ENCODE measurements around the gene DENND1A.

DENND1A gene

GRCh38 chr9:123550012-123550411 is 379.9 kb downstream of the DENND1A start:
- Histone ChIP-seq H3K4me3 (ENCODE audit: low read length in 2 of 2) (no peak overlapping the region), H3K36me3 (ENCODE audit: control insufficient read depth in 2 of 2, insufficient read depth in 2 of 2, low read length in 2 of 2) (no peaks in the 10 kb centered on the region), H3K27me3 (ENCODE audit: control insufficient read depth in 1 of 2, insufficient read depth in 2 of 2, low read length in 2 of 2) (no peaks in the 10 kb centered on the region), H3K9me3 (ENCODE audit: control insufficient read depth in 2 of 2, low read length in 2 of 2) (no peaks in the 10 kb centered on the region), H3K27ac (ENCODE audit: low read length) (no peak overlapping the region), H3K4me1 (ENCODE audit: control insufficient read depth, insufficient read depth, low read length) (no peaks in the 10 kb centered on the region), H3K9ac (ENCODE audit: low read length in 2 of 2) (no peak overlapping the region)

DNA sequence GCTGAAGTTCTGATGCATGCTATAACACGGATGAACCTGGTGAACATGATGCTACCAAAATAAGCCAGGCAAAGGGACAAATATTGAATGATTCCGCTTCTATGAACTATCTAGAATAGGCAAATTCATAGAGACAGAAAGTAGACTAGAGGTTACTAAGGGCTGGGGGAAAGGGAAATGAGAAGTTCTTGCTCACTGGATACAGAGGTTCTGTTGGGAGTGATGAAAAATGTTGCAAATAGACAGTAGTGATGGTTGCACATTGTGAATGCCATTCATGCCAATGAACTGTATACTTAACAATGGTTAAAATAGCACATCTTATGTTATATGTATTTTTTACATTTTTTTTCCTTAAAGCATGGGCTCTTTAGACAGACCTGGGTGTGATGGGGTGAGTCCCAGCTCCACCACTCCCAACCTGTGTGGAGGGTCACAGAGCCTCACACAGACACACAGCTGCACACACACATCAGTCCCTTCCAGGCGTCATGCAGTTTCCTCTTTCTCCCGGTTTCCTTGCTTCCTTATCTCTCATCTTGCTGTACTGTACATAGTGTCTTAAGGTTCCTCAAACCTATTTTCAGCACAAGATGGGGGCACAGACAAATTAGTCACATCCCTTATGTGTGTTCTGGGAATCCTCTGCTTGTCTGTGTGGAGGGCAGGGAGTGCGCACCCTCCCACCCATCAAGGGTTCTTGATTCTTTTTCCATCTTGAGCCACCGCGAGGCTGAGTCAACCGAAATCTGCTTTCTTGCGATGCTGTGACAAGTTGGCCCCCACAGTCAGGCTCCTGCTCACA is 381.0 kb downstream of the DENND1A start:
- H3K27me3 ChIP-seq (ENCODE audit: control insufficient read depth in 1 of 2, insufficient read depth in 2 of 2, low read length in 2 of 2) = no peaks in the 10 kb centered on the region
- no peak overlapping the region for H3K27ac ChIP-seq (ENCODE audit: low read length)
- H3K4me3 ChIP-seq (ENCODE audit: low read length in 2 of 2) = no peak overlapping the region
- H3K36me3 ChIP-seq (ENCODE audit: control insufficient read depth in 2 of 2, insufficient read depth in 2 of 2, low read length in 2 of 2) = no peaks in the 10 kb centered on the region
- H3K4me1 ChIP-seq (ENCODE audit: control insufficient read depth, insufficient read depth, low read length) = no peaks in the 10 kb centered on the region
- H3K9ac ChIP-seq (ENCODE audit: low read length in 2 of 2) = no peak overlapping the region
- H3K9me3 ChIP-seq (ENCODE audit: control insufficient read depth in 2 of 2, low read length in 2 of 2) = no peaks in the 10 kb centered on the region

- Histone ChIP-seq H3K4me3 (ENCODE audit: low read length in 2 of 2) (no peak overlapping the region), H3K9ac (ENCODE audit: low read length in 2 of 2) (no peak overlapping the region), H3K9me3 (ENCODE audit: control insufficient read depth in 2 of 2, low read length in 2 of 2) (no peaks in the 10 kb centered on the region), H3K4me1 (ENCODE audit: control insufficient read depth, insufficient read depth, low read length) (peaks cover 6% of the 10 kb centered on the region), H3K36me3 (ENCODE audit: control insufficient read depth in 2 of 2, insufficient read depth in 2 of 2, low read length in 2 of 2) (no peaks in the 10 kb centered on the region), H3K27me3 (ENCODE audit: control insufficient read depth in 1 of 2, insufficient read depth in 2 of 2, low read length in 2 of 2) (no peaks in the 10 kb centered on the region), H3K27ac (ENCODE audit: low read length) (no peak overlapping the region)
Observed at GRCh38 chr9:123544007-123544827, 385.7 kb downstream of the DENND1A start.

- Histone ChIP-seq H3K36me3 (ENCODE audit: control insufficient read depth in 2 of 2, insufficient read depth in 2 of 2, low read length in 2 of 2) (no peaks in the 10 kb centered on the region), H3K9ac (ENCODE audit: low read length in 2 of 2) (no peak overlapping the region), H3K27ac (ENCODE audit: low read length) (no peak overlapping the region), H3K27me3 (ENCODE audit: control insufficient read depth in 1 of 2, insufficient read depth in 2 of 2, low read length in 2 of 2) (no peaks in the 10 kb centered on the region), H3K4me3 (ENCODE audit: low read length in 2 of 2) (no peak overlapping the region), H3K4me1 (ENCODE audit: control insufficient read depth, insufficient read depth, low read length) (peaks cover 6% of the 10 kb centered on the region), H3K9me3 (ENCODE audit: control insufficient read depth in 2 of 2, low read length in 2 of 2) (no peaks in the 10 kb centered on the region)
Observed at GRCh38 chr9:123543492-123543891, 386.4 kb downstream of the DENND1A start.

- no peaks in the 10 kb centered on the region for H3K36me3 ChIP-seq (ENCODE audit: control insufficient read depth in 2 of 2, insufficient read depth in 2 of 2, low read length in 2 of 2)
- no peak overlapping the region for H3K9ac ChIP-seq (ENCODE audit: low read length in 2 of 2)
- no peaks in the 10 kb centered on the region for H3K27me3 ChIP-seq (ENCODE audit: control insufficient read depth in 1 of 2, insufficient read depth in 2 of 2, low read length in 2 of 2)
- H3K9me3 ChIP-seq (ENCODE audit: control insufficient read depth in 2 of 2, low read length in 2 of 2) = no peaks in the 10 kb centered on the region
- H3K4me1 ChIP-seq (ENCODE audit: control insufficient read depth, insufficient read depth, low read length) = peaks cover 6% of the 10 kb centered on the region
- H3K27ac ChIP-seq (ENCODE audit: low read length) = no peak overlapping the region
- H3K4me3 ChIP-seq (ENCODE audit: low read length in 2 of 2) = no peak overlapping the region
Observed at GRCh38 chr9:123542435-123543225, 387.3 kb downstream of the DENND1A start.

GRCh38 chr9:123541411-123541810 is 388.5 kb downstream of the DENND1A start:
- Histone ChIP-seq H3K9me3 (ENCODE audit: control insufficient read depth in 2 of 2, low read length in 2 of 2) (no peaks in the 10 kb centered on the region), H3K36me3 (ENCODE audit: control insufficient read depth in 2 of 2, insufficient read depth in 2 of 2, low read length in 2 of 2) (no peaks in the 10 kb centered on the region), H3K4me1 (ENCODE audit: control insufficient read depth, insufficient read depth, low read length) (peaks cover 6% of the 10 kb centered on the region), H3K27me3 (ENCODE audit: control insufficient read depth in 1 of 2, insufficient read depth in 2 of 2, low read length in 2 of 2) (no peaks in the 10 kb centered on the region), H3K9ac (ENCODE audit: low read length in 2 of 2) (no peak overlapping the region), H3K27ac (ENCODE audit: low read length) (no peak overlapping the region), H3K4me3 (ENCODE audit: low read length in 2 of 2) (no peak overlapping the region)

GRCh38 chr9:123540457-123540856 is 389.5 kb downstream of the DENND1A start:
- H3K4me3 ChIP-seq (ENCODE audit: low read length in 2 of 2) = no peak overlapping the region
- peaks cover 6% of the 10 kb centered on the region for H3K4me1 ChIP-seq (ENCODE audit: control insufficient read depth, insufficient read depth, low read length)
- no peak overlapping the region for H3K9ac ChIP-seq (ENCODE audit: low read length in 2 of 2)
- H3K36me3 ChIP-seq (ENCODE audit: control insufficient read depth in 2 of 2, insufficient read depth in 2 of 2, low read length in 2 of 2) = no peaks in the 10 kb centered on the region
- H3K9me3 ChIP-seq (ENCODE audit: control insufficient read depth in 2 of 2, low read length in 2 of 2) = no peaks in the 10 kb centered on the region
- no peak overlapping the region for H3K27ac ChIP-seq (ENCODE audit: low read length)
- no peaks in the 10 kb centered on the region for H3K27me3 ChIP-seq (ENCODE audit: control insufficient read depth in 1 of 2, insufficient read depth in 2 of 2, low read length in 2 of 2)

DNA sequence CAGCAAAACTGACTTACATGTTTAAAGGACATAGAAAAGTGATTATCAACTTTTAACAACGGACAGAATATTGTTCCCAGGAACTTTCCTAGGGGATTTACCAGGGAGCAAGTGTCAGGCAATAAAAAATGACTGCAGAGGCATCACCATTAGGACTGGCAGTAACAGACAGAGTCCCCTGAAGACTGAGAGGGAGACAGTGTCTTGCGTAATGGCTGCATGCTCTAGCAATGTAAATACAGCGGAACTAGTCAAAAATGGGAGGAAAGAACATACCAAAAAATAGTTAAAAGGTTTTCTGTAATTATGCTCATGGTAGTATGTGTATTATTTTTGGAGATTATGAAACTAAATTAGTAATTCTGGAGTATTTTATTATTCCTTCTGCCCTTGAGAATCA is 392.1 kb downstream of the DENND1A start:
- H3K9me3 ChIP-seq (ENCODE audit: control insufficient read depth in 2 of 2, low read length in 2 of 2) = no peaks in the 10 kb centered on the region
- no peak overlapping the region for H3K9ac ChIP-seq (ENCODE audit: low read length in 2 of 2)
- peaks cover 6% of the 10 kb centered on the region for H3K4me1 ChIP-seq (ENCODE audit: control insufficient read depth, insufficient read depth, low read length)
- no peak overlapping the region for H3K27ac ChIP-seq (ENCODE audit: low read length)
- no peaks in the 10 kb centered on the region for H3K27me3 ChIP-seq (ENCODE audit: control insufficient read depth in 1 of 2, insufficient read depth in 2 of 2, low read length in 2 of 2)
- H3K36me3 ChIP-seq (ENCODE audit: control insufficient read depth in 2 of 2, insufficient read depth in 2 of 2, low read length in 2 of 2) = no peaks in the 10 kb centered on the region
- no peak overlapping the region for H3K4me3 ChIP-seq (ENCODE audit: low read length in 2 of 2)

GRCh38 chr9:123536455-123536868 is 393.5 kb downstream of the DENND1A start:
- Histone ChIP-seq H3K4me1 (ENCODE audit: control insufficient read depth, insufficient read depth, low read length) (peaks cover 3% of the 10 kb centered on the region), H3K9ac (ENCODE audit: low read length in 2 of 2) (no peak overlapping the region), H3K9me3 (ENCODE audit: control insufficient read depth in 2 of 2, low read length in 2 of 2) (no peaks in the 10 kb centered on the region), H3K4me3 (ENCODE audit: low read length in 2 of 2) (no peak overlapping the region), H3K27ac (ENCODE audit: low read length) (no peak overlapping the region), H3K36me3 (ENCODE audit: control insufficient read depth in 2 of 2, insufficient read depth in 2 of 2, low read length in 2 of 2) (no peaks in the 10 kb centered on the region), H3K27me3 (ENCODE audit: control insufficient read depth in 1 of 2, insufficient read depth in 2 of 2, low read length in 2 of 2) (no peaks in the 10 kb centered on the region)

DNA sequence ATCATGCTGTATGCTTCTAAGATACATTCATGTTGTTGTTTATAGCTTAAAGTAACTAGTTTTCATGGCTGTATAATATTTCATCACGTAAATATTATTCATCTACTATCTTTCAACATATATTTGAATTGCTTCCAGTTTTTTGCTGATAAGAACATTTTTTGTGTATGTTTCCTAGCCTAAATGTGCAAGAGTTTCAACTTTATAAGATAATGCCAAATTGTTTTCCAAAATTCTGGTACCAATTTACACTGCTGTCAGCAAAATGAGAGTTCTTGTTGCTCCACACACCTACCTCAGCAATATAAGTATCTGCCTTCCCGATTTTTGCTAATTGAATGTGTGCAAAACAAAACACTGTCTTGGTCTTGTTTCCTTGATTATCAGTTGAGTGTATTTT is 395.6 kb downstream of the DENND1A start:
- H3K36me3 ChIP-seq (ENCODE audit: control insufficient read depth in 2 of 2, insufficient read depth in 2 of 2, low read length in 2 of 2) = no peaks in the 10 kb centered on the region
- H3K27me3 ChIP-seq (ENCODE audit: control insufficient read depth in 1 of 2, insufficient read depth in 2 of 2, low read length in 2 of 2) = no peaks in the 10 kb centered on the region
- H3K27ac ChIP-seq (ENCODE audit: low read length) = no peak overlapping the region
- H3K4me3 ChIP-seq (ENCODE audit: low read length in 2 of 2) = no peak overlapping the region
- H3K9ac ChIP-seq (ENCODE audit: low read length in 2 of 2) = no peak overlapping the region
- H3K4me1 ChIP-seq (ENCODE audit: control insufficient read depth, insufficient read depth, low read length) = no peaks in the 10 kb centered on the region
- peaks cover 0 to 4% of the 10 kb centered on the region in 2 donors for H3K9me3 ChIP-seq (ENCODE audit: control insufficient read depth in 2 of 2, low read length in 2 of 2)
